Pancreas (tissue), 10 donors: ENCODE data around the gene EPHA8. TPM values are rescaled to one million over a fixed set of nuclear protein-coding genes. Genes with fewer than 3 reads are reported as not detected.

Experiments
- ATAC-seq, 4 donors: fragments of 200-7000 bp; cut with Tn5 transposase; one replicate each; pipeline versions ENCODE4 v1.8.0 to v1.9.1; 2020; ENCODE audit warnings: mild to moderate bottlenecking in 4 of 4, moderate library complexity in 4 of 4
- DNase-seq, 6 donors: peaks; one replicate each; pipeline ENCODE4 v3.0.0-alpha.2; 2020
- FAIRE-seq: peaks from 2 replicates; lab custom pipeline; 2012; peaks lifted over from hg19 to GRCh38; lab: Jason Lieb, UNC
- H3K27ac ChIP-seq, 4 donors: fragments of 200-600 bp; sonication (generic); 1 replicate in 3 of 4; 2 replicates in 1 of 4; pipeline versions ENCODE4 v1.5.0 to v1.8.0; 2020
- H3K27me3 ChIP-seq, 4 donors: fragments of 200-600 bp; one replicate each; pipeline ENCODE4 v1.8.0; 2021
- H3K36me3 ChIP-seq, 3 donors: fragments of 200-600 bp; sonication (generic) in 1 of 3; one replicate each; pipeline versions ENCODE4 v1.5.0 to v1.8.0; 2020 to 2021
- H3K4me1 ChIP-seq, 3 donors: fragments of 200-600 bp; one replicate each; pipeline ENCODE4 v1.8.0; 2021
- H3K4me3 ChIP-seq, 4 donors: fragments of 200-600 bp; sonication (generic) in 2 of 4; one replicate each; pipeline versions ENCODE4 v1.5.0 to v1.8.0; 2020 to 2021
- H3K9me3 ChIP-seq, 4 donors: fragments of 200-600 bp; one replicate each; pipeline ENCODE4 v1.8.0; 2021
- WGBS, 2 donors: extraction: QIAGEN DNeasy Blood & Tissue Kit; methylation state at CpG; one replicate each; pipeline ENCODE4 v1.1.7; 2013; 5-methylcytosine and 5-hydroxymethylcytosine counted together
- intact Hi-C, 3 donors: fragments of 100-400 bp; cut with DNase I; formaldehyde crosslinking; loops; one replicate each; pipeline versions ENCODE4 v1.11.1 to v1.14.2; 2022
- polyA plus RNA-seq, 2 donors: library from polyadenylated mRNA; stranded (reverse); fragments of 200-250 nt; gene quantifications; one replicate each; pipeline ENCODE4 v1.2.3, GENCODE V29; 2013
- total RNA-seq, 6 donors: library from RNA; stranded (reverse); fragmentation: NEBNext Ultra II Directional in 4 of 6; extraction: Animal tissue kit (Norgen Biotek cat#: 25700) in 4 of 6; gene quantifications; one replicate each; pipeline versions ENCODE4 v1.2.1 to v1.2.4, GENCODE V29; 2021 to 2023
- TF ChIP-seq, protein P1 (sequence below), 4 donors: fragments of 200-600 bp; sonication (generic) in 3 of 4; IDR thresholded peaks; one replicate each; pipeline versions ENCODE4 v1.5.0 to v1.8.0; 2021; ENCODE audit warnings: antibody characterized with exemption in 4 of 4
- donor health status: healthy with polysubstance abuse.
- donor health status: DM: no; HTN: no; CAD: no; lungs with moderate emphysema.
- donor health status: DM: no; HTN: no; CAD: no.
- donor health status: control.
- donor health status: control.
- donor health status: Bipolar disorder and iron deficiency.
- donor health status: DM: yes; HTN: yes; CAD: no.
- donor health status: DM: no; HTN: no; CAD: no.
- donor health status: DM: no; HTN: no; CAD: no.
- donor health status: DM: yes; HTN: yes; CAD: no.

The EPHA8 gene
- total and polyA plus RNA-seq, 8 donors = 0.57 to 8.1 (median 1.2) TPM

DNA sequence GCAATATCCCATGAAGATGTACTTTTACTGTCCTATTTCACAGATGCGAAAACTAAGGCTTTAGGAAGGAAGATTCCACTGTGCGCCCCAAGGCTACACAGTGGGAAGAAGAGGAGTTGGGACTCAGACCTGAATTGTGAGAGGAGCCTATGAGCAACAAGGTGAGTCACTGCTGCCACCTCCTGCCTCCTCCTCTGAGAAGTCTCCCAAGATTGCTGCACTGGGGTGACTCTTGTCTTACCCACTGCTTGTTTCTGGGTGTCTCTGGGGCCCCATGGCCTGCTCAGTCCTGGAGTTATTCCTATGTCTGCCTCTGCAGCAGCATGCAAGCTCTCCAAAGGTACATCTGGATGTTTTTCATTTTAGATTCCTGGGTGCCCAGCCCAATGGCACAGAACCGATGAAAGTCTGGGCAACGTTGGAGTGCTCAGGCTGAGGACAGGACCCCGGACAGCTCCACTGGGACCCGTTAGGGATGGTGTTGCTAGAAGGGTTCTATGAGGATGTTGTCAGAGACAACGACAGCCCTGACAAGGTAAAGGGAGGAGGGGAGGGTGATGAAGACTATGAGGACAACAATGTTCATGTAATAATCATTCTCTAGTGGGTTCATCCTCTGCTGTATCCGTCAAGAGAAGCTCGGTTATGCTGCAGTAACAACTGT lies 62.1 kb downstream of the EPHA8 start:
- no peaks in the 10 kb centered on the region for H3K36me3 ChIP-seq
- intact Hi-C loops = no loop called here
- ATAC-seq (peak in 1 of 4 donors; percentile 42), DNase-seq (no peak), FAIRE-seq (no peak)
- H3K4me3 ChIP-seq = no peak overlapping the region
- no peaks in the 10 kb centered on the region for H3K27me3 ChIP-seq
- TF ChIP-seq, protein P1, sequence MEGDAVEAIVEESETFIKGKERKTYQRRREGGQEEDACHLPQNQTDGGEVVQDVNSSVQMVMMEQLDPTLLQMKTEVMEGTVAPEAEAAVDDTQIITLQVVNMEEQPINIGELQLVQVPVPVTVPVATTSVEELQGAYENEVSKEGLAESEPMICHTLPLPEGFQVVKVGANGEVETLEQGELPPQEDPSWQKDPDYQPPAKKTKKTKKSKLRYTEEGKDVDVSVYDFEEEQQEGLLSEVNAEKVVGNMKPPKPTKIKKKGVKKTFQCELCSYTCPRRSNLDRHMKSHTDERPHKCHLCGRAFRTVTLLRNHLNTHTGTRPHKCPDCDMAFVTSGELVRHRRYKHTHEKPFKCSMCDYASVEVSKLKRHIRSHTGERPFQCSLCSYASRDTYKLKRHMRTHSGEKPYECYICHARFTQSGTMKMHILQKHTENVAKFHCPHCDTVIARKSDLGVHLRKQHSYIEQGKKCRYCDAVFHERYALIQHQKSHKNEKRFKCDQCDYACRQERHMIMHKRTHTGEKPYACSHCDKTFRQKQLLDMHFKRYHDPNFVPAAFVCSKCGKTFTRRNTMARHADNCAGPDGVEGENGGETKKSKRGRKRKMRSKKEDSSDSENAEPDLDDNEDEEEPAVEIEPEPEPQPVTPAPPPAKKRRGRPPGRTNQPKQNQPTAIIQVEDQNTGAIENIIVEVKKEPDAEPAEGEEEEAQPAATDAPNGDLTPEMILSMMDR (IDR thresholded peaks at IDR 0.05) = no peak
- WGBS, 2 donors = 44 to 51% methylated on average over 9 of the region's 9 CpGs
- no peak overlapping the region for H3K27ac ChIP-seq
- H3K9me3 ChIP-seq = no peaks in the 10 kb centered on the region
- no peaks in the 10 kb centered on the region for H3K4me1 ChIP-seq

DNA sequence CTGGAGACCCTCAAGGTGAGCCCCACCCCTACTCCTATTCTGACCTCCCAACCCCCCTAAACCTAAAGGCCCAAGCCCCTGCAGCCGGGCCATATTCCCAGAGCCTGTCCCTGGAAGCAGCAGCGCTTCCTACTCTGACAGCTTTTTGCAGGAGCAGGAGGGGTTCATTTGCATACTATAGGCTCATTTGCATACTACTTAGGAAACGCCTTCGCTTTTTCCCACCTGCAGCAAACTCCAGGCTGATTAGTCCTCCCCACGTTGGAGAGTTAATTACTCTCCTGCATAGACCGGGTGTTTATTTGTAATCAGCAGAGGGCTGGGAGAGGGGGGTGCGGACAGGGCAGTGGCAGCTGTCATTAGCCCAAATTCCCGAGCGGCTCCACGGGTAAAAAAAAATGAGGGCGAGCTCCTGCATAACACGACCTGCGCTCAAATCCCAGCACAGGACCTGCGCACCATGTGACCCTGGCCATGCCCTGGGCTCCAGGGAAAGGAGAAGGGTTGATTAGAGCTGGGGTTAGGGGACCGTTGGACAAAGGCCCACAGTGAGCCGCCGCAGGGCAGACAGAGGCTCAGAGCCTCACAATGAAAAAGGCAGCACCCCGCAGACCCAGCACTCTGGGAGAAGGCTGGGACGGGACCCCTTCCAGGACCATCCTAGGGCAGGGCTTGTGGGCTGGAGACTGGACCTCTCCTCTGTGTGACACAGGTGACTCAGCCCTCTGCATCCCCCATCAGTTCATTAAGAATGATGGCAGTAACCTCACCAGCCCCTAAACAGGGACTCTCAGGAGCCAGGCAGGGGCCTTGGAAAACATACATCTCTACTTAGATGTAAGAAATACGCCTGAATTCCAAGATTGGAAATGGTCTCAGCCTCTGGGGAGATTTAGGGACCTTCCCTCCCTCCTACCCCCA lies 63.2 kb downstream of the EPHA8 start:
- Histone ChIP-seq H3K4me1 (no peaks in the 10 kb centered on the region), H3K27ac (no peak overlapping the region), H3K36me3 (no peaks in the 10 kb centered on the region), H3K9me3 (no peaks in the 10 kb centered on the region), H3K27me3 (no peaks in the 10 kb centered on the region), H3K4me3 (no peak overlapping the region)
- DNase-seq (no peak), ATAC-seq (no peak), FAIRE-seq (no peak)
- 49 to 60% methylated on average over 20 of the region's 20 CpGs for WGBS, 2 donors
- TF ChIP-seq, protein P1 (IDR thresholded peaks at IDR 0.05) = no peak
- intact Hi-C loops = no loop called here

DNA sequence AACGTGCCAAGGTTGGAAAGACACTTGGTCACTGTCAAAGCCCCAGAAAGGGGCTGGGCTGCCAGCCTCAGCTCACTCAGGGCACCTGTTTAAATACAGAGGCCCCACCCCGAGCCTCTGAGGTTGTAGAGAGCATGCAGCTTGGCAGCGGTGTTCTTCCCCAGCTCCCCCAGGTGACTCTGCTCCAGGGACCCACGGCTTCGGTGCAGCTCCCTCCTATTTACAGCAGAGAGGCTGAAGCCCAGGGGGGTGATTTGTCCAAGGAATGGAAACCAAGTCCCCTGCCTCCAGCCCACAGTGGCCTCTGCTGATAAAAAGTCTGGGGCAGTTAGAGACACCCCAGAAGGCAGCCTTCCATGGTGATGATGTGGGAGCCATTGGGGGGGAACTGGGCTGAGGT lies 64.0 kb downstream of the EPHA8 start:
- intact Hi-C loops = no loop called here
- no peak overlapping the region for H3K4me3 ChIP-seq
- H3K27ac ChIP-seq = no peak overlapping the region
- FAIRE-seq = no peak
- TF ChIP-seq, protein P1 (IDR thresholded peaks at IDR 0.05) = no peak
- no peaks in the 10 kb centered on the region for H3K36me3 ChIP-seq
- H3K27me3 ChIP-seq = no peaks in the 10 kb centered on the region
- WGBS, 2 donors = 41 to 52% methylated on average over 5 of the region's 5 CpGs
- H3K9me3 ChIP-seq = no peaks in the 10 kb centered on the region
- H3K4me1 ChIP-seq = no peaks in the 10 kb centered on the region
- DNase-seq = no peak
- ATAC-seq = no peak

DNA sequence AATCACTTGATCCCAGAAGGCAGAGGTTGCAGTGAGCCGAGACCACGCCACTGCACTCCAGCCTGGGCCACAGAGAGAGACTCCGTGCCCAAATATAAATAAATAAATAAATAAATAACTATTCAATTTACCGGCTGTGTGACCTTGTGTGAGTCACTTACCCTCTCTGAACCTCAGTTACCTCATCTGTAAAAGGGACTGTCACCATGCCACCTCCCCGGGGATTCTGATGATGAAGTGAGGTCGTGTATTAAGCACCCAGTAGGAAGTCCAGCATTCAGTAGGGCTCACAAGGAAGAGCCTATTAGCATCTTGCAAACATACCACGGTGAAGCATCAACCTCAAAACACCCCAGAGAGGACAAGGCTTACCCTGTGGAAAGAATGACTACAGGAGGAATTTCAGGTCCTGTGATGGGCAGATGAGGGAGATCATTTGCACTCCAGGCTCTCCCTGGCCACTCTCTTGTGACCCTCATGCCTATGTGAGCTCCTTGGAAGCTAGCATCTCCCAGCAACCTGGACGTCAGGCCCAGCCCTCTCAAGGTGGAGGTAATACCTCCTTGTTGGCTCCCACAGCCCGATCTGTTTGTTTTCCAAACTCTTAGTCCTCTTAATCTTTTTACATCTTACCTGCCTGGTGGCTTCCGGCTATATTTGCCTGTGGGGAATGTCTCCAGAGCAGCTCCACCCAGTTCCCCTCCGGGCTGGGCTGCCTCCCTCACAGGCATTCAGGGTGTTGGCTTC lies 65.6 kb downstream of the EPHA8 start:
- intact Hi-C loops = no loop called here
- H3K9me3 ChIP-seq = no peaks in the 10 kb centered on the region
- no peaks in the 10 kb centered on the region for H3K4me1 ChIP-seq
- H3K27me3 ChIP-seq = no peaks in the 10 kb centered on the region
- ATAC-seq (peak in 1 of 4 donors; percentile 45), DNase-seq (no peak), FAIRE-seq (no peak)
- H3K4me3 ChIP-seq = no peak overlapping the region
- TF ChIP-seq, protein P1 (IDR thresholded peaks at IDR 0.05) = no peak
- 48% methylated on average over 11 of the region's 11 CpGs for WGBS, 2 donors
- H3K36me3 ChIP-seq = no peaks in the 10 kb centered on the region
- H3K27ac ChIP-seq = no peak overlapping the region
